ENCODE measurements around the gene CAPN12. TPM values are rescaled to one million over a fixed set of nuclear protein-coding genes. Genes with fewer than 3 reads are reported as not detected.
A peak's percentile ranks its signal among the peaks of the same experiment; 100 is the strongest.

CAPN12 gene
- total and polyA plus RNA-seq, 7 experiments from 2014 or later, result 0.84 to 5.1 (median 2.6) TPM; not detected in 1

GRCh38 chr19:38699647-38700349 is 44.5 kb downstream of the CAPN12 start:
- Mint-ChIP-seq H3K27me3 (no peaks in the 10 kb centered on the region), H3K9me3 (no peaks in the 10 kb centered on the region), H3K4me1 (peaks cover 0 to 39% (median 0%) of the 10 kb centered on the region in 7 donors), H3K4me3 (no peak overlapping the region), H3K36me3 (peaks cover 0 to 16% (median 5%) of the 10 kb centered on the region in 5 donors), H3K27ac (no peak overlapping the region)
- Histone ChIP-seq H3K9me3 (ENCODE audit: control insufficient read depth in 2 of 3, low read length in 3 of 3) (no peaks in the 10 kb centered on the region), H3K4me1 (ENCODE audit: control insufficient read depth in 2 of 2, insufficient read depth in 2 of 2, low read length in 2 of 2) (peaks cover 0 to 30% of the 10 kb centered on the region in 2 donors), H3K27me3 (ENCODE audit: control insufficient read depth in 2 of 2, insufficient read depth in 2 of 2, low read length in 2 of 2) (no peaks in the 10 kb centered on the region), H3K4me3 (ENCODE audit: low read length) (no peak overlapping the region), H3K27ac (ENCODE audit: low read depth, low read length) (no peak overlapping the region), H3K36me3 (ENCODE audit: control insufficient read depth in 2 of 3, insufficient read depth in 3 of 3, low read length in 3 of 3) (peaks cover 0 to 23% (median 0%) of the 10 kb centered on the region in 3 experiments)
- intact Hi-C loops (cut with micrococcal nuclease), result loop anchor here in 1 of 2 donors (5.0 kb wide), 1 partner anchor 42 kb away; no protein-coding TSS in a partner anchor
- ATAC-seq (no peak), DNase-seq (no peak)
- POLR2A ChIA-PET, result interaction anchor here (0.5 kb wide), 1 partner anchor 58 kb away, joined by 5 read pairs; no protein-coding TSS in a partner anchor
- CTCF ChIA-PET, result interaction anchor here (0.6 kb wide), 1 partner anchor 39 kb away, joined by 4 read pairs; no protein-coding TSS in a partner anchor

GRCh38 chr19:38699027-38699346 is 45.3 kb downstream of the CAPN12 start:
- no peak overlapping the region for H3K27ac ChIP-seq (ENCODE audit: low read depth, low read length)
- Mint-ChIP-seq H3K27ac (peak overlapping the region in 1 of 9 donors; percentile 19), H3K4me1 (peaks cover 0 to 47% (median 5%) of the 10 kb centered on the region in 7 donors), H3K27me3 (no peaks in the 10 kb centered on the region), H3K9me3 (no peaks in the 10 kb centered on the region), H3K36me3 (peaks cover 0 to 12% (median under 1%) of the 10 kb centered on the region in 5 donors), H3K4me3 (peak overlapping the region in 1 of 10 donors; percentile 25)
- H3K9me3 ChIP-seq (ENCODE audit: control insufficient read depth in 2 of 3, low read length in 3 of 3), result no peaks in the 10 kb centered on the region
- intact Hi-C loops (cut with micrococcal nuclease), result loop anchor here in 1 of 2 donors (5.0 kb wide), 1 partner anchor 42 kb away; no protein-coding TSS in a partner anchor
- ChIA-PET POLR2A (no interaction called here), CTCF (no interaction called here)
- H3K27me3 ChIP-seq (ENCODE audit: control insufficient read depth in 2 of 2, insufficient read depth in 2 of 2, low read length in 2 of 2), result no peaks in the 10 kb centered on the region
- peak in 1 of 9 donors; percentile 46 for DNase-seq
- H3K4me1 ChIP-seq (ENCODE audit: control insufficient read depth in 2 of 2, insufficient read depth in 2 of 2, low read length in 2 of 2), result peaks cover under 1 to 38% of the 10 kb centered on the region in 2 donors
- no peak overlapping the region for H3K4me3 ChIP-seq (ENCODE audit: low read length)
- ATAC-seq, result peak; percentile 28
- H3K36me3 ChIP-seq (ENCODE audit: control insufficient read depth in 2 of 3, insufficient read depth in 3 of 3, low read length in 3 of 3), result peaks cover 0 to 20% (median 0%) of the 10 kb centered on the region in 3 experiments

GRCh38 chr19:38698225-38699026 is 45.8 kb downstream of the CAPN12 start:
- no peaks in the 10 kb centered on the region for H3K9me3 ChIP-seq (ENCODE audit: control insufficient read depth in 2 of 3, low read length in 3 of 3)
- H3K36me3 Mint-ChIP-seq, result peaks cover 0 to 12% (median 0%) of the 10 kb centered on the region in 5 donors
- ATAC-seq (no peak), DNase-seq (no peak)
- peaks cover 0 to 52% (median 10%) of the 10 kb centered on the region in 7 donors for H3K4me1 Mint-ChIP-seq
- H3K27ac ChIP-seq (ENCODE audit: low read depth, low read length), result no peak overlapping the region
- H3K27ac Mint-ChIP-seq, result peak overlapping the region in 1 of 9 donors; percentile 64
- POLR2A ChIA-PET, result no interaction called here
- H3K27me3 Mint-ChIP-seq, result no peaks in the 10 kb centered on the region
- H3K9me3 Mint-ChIP-seq, result no peaks in the 10 kb centered on the region
- intact Hi-C loops (cut with micrococcal nuclease), result loop anchor here in 1 of 2 donors (5.0 kb wide), 1 partner anchor 41 kb away; no protein-coding TSS in a partner anchor
- H3K36me3 ChIP-seq (ENCODE audit: control insufficient read depth in 2 of 3, insufficient read depth in 3 of 3, low read length in 3 of 3), result peaks cover 0 to 20% (median 0%) of the 10 kb centered on the region in 3 experiments
- H3K4me3 Mint-ChIP-seq, result peak overlapping the region in 1 of 10 donors; percentile 58
- H3K4me3 ChIP-seq (ENCODE audit: low read length), result no peak overlapping the region
- H3K4me1 ChIP-seq (ENCODE audit: control insufficient read depth in 2 of 2, insufficient read depth in 2 of 2, low read length in 2 of 2), result peaks cover 6 to 44% of the 10 kb centered on the region in 2 donors
- H3K27me3 ChIP-seq (ENCODE audit: control insufficient read depth in 2 of 2, insufficient read depth in 2 of 2, low read length in 2 of 2), result no peaks in the 10 kb centered on the region
- CTCF ChIA-PET, result no interaction called here

GRCh38 chr19:38697641-38698071 is 46.6 kb downstream of the CAPN12 start:
- Histone ChIP-seq H3K36me3 (ENCODE audit: control insufficient read depth in 2 of 3, insufficient read depth in 3 of 3, low read length in 3 of 3) (peaks cover 0 to 20% (median 0%) of the 10 kb centered on the region in 3 experiments), H3K27ac (ENCODE audit: low read depth, low read length) (no peak overlapping the region), H3K4me1 (ENCODE audit: control insufficient read depth in 2 of 2, insufficient read depth in 2 of 2, low read length in 2 of 2) (peaks cover 10 to 51% of the 10 kb centered on the region in 2 donors), H3K27me3 (ENCODE audit: control insufficient read depth in 2 of 2, insufficient read depth in 2 of 2, low read length in 2 of 2) (no peaks in the 10 kb centered on the region), H3K4me3 (ENCODE audit: low read length) (no peak overlapping the region), H3K9me3 (ENCODE audit: control insufficient read depth in 2 of 3, low read length in 3 of 3) (no peaks in the 10 kb centered on the region)
- Mint-ChIP-seq H3K27me3 (no peaks in the 10 kb centered on the region), H3K9me3 (no peaks in the 10 kb centered on the region), H3K4me1 (peaks cover 0 to 60% (median 18%) of the 10 kb centered on the region in 7 donors), H3K27ac (no peak overlapping the region), H3K36me3 (peaks cover 0 to 12% (median 0%) of the 10 kb centered on the region in 5 donors), H3K4me3 (no peak overlapping the region)
- no peak for ATAC-seq
- intact Hi-C loops (cut with micrococcal nuclease), result loop anchor here in 1 of 2 donors (5.0 kb wide), 1 partner anchor 40 kb away; no protein-coding TSS in a partner anchor
- ChIA-PET POLR2A (no interaction called here), CTCF (no interaction called here)
- no peak for DNase-seq

GRCh38 chr19:38697197-38697596 is 47.1 kb downstream of the CAPN12 start:
- H3K27ac ChIP-seq (ENCODE audit: low read depth, low read length), result no peak overlapping the region
- intact Hi-C loops (cut with micrococcal nuclease), result loop anchor here in 1 of 2 donors (5.0 kb wide), 1 partner anchor 40 kb away; no protein-coding TSS in a partner anchor
- DNase-seq (no peak), ATAC-seq (no peak)
- H3K27me3 ChIP-seq (ENCODE audit: control insufficient read depth in 2 of 2, insufficient read depth in 2 of 2, low read length in 2 of 2), result no peaks in the 10 kb centered on the region
- no peaks in the 10 kb centered on the region for H3K9me3 Mint-ChIP-seq
- peaks cover 0 to 20% (median 0%) of the 10 kb centered on the region in 3 experiments for H3K36me3 ChIP-seq (ENCODE audit: control insufficient read depth in 2 of 3, insufficient read depth in 3 of 3, low read length in 3 of 3)
- H3K9me3 ChIP-seq (ENCODE audit: control insufficient read depth in 2 of 3, low read length in 3 of 3), result no peaks in the 10 kb centered on the region
- H3K27me3 Mint-ChIP-seq, result no peaks in the 10 kb centered on the region
- H3K36me3 Mint-ChIP-seq, result peaks cover 0 to 12% (median 0%) of the 10 kb centered on the region in 5 donors
- H3K4me1 Mint-ChIP-seq, result peaks cover 0 to 65% (median 22%) of the 10 kb centered on the region in 7 donors
- ChIA-PET POLR2A (no interaction called here), CTCF (no interaction called here)
- no peak overlapping the region for H3K27ac Mint-ChIP-seq
- H3K4me3 ChIP-seq (ENCODE audit: low read length), result no peak overlapping the region
- peaks cover 10 to 56% of the 10 kb centered on the region in 2 donors for H3K4me1 ChIP-seq (ENCODE audit: control insufficient read depth in 2 of 2, insufficient read depth in 2 of 2, low read length in 2 of 2)
- H3K4me3 Mint-ChIP-seq, result no peak overlapping the region

GRCh38 chr19:38696729-38697055 is 47.6 kb downstream of the CAPN12 start:
- ChIA-PET CTCF (no interaction called here), POLR2A (no interaction called here)
- no peaks in the 10 kb centered on the region for H3K27me3 Mint-ChIP-seq
- H3K4me1 Mint-ChIP-seq, result peaks cover 0 to 70% (median 23%) of the 10 kb centered on the region in 7 donors
- ATAC-seq (no peak), DNase-seq (no peak)
- Histone ChIP-seq H3K27ac (ENCODE audit: low read depth, low read length) (no peak overlapping the region), H3K27me3 (ENCODE audit: control insufficient read depth in 2 of 2, insufficient read depth in 2 of 2, low read length in 2 of 2) (no peaks in the 10 kb centered on the region), H3K4me1 (ENCODE audit: control insufficient read depth in 2 of 2, insufficient read depth in 2 of 2, low read length in 2 of 2) (peaks cover 10 to 61% of the 10 kb centered on the region in 2 donors), H3K4me3 (ENCODE audit: low read length) (no peak overlapping the region), H3K9me3 (ENCODE audit: control insufficient read depth in 2 of 3, low read length in 3 of 3) (no peaks in the 10 kb centered on the region), H3K36me3 (ENCODE audit: control insufficient read depth in 2 of 3, insufficient read depth in 3 of 3, low read length in 3 of 3) (peaks cover 0 to 18% (median 0%) of the 10 kb centered on the region in 3 experiments)
- no peak overlapping the region for H3K27ac Mint-ChIP-seq
- intact Hi-C loops (cut with micrococcal nuclease), result loop anchor here in 1 of 2 donors (5.0 kb wide), 1 partner anchor 39 kb away; no protein-coding TSS in a partner anchor
- H3K36me3 Mint-ChIP-seq, result peaks cover 0 to 12% (median 0%) of the 10 kb centered on the region in 5 donors
- peak overlapping the region in 1 of 10 donors; percentile 41 for H3K4me3 Mint-ChIP-seq
- H3K9me3 Mint-ChIP-seq, result no peaks in the 10 kb centered on the region

Measured in naive thymus-derived CD4-positive, alpha-beta T cell (primary cell).